SHP77 treated with DMSO at 0.1 percent for 48 hours (cell line): ENCODE measurements around the gene HOXD10.

Experiments
- DNase-seq: peaks from one replicate; lab custom pipeline; 2025; lab: John Stamatoyannopoulos, UW

HOXD10 gene

DNA sequence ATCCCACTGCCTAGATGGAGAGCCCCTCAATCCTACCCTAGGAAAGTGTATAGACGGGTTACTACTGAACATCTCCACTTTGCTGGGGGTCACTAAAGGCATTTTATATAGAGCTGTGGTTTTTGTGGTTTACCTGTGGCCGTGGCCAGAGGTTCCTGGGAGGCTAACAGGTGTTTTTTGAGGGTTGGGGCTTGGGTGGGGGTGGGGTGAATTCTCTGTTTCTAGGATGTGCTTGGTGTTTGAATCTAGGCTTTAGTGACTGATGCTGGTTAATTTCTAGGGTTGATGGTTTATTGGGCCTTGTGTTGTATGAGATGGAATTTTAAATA is 20.6 kb downstream of the HOXD10 start:
- DNase-seq, result no peak

GRCh38 chr2:176137906-176138305 is 21.3 kb downstream of the HOXD10 start:
- DNase-seq, result no peak

- DNase-seq, result no peak
Observed at GRCh38 chr2:176138526-176138922, 21.9 kb downstream of the HOXD10 start.

DNA sequence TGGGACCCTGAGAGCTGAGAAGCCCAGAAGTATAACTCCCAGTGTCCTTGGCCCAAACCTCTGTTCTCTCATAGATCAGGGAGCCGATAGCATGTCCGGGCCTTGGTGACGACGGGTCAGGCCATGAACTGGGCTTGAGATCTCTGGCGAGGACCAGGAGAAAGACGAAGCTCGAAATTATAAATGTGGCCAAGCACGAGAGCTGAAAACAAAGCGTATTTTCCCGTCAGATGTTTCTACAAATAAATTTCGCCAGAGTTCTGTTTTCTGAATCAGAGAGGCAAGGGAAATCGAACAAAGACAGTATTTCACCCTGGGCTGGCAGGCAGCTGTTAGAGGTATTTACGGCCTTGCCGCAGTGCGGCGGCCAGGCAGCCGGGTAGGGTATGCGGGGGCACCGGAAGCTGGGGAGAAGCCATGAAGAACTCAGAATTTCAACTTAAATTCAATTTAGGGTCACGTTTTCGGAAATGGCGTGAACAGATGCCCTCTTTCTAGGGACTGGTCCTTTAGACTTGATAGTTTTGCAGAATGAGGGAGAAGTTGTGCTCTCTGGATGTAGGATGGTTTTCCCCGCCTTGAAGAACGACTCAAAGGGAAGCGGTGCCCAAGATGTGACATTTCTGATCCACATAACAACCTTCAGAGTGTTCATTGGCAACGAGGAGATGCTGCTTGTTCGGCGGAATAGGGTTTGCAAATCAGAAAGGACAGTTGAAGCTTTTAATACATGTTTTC is 22.5 kb downstream of the HOXD10 start:
- DNase-seq, result no peak

GRCh38 chr2:176139661-176140512 is 23.3 kb downstream of the HOXD10 start:
- no peak for DNase-seq

DNA sequence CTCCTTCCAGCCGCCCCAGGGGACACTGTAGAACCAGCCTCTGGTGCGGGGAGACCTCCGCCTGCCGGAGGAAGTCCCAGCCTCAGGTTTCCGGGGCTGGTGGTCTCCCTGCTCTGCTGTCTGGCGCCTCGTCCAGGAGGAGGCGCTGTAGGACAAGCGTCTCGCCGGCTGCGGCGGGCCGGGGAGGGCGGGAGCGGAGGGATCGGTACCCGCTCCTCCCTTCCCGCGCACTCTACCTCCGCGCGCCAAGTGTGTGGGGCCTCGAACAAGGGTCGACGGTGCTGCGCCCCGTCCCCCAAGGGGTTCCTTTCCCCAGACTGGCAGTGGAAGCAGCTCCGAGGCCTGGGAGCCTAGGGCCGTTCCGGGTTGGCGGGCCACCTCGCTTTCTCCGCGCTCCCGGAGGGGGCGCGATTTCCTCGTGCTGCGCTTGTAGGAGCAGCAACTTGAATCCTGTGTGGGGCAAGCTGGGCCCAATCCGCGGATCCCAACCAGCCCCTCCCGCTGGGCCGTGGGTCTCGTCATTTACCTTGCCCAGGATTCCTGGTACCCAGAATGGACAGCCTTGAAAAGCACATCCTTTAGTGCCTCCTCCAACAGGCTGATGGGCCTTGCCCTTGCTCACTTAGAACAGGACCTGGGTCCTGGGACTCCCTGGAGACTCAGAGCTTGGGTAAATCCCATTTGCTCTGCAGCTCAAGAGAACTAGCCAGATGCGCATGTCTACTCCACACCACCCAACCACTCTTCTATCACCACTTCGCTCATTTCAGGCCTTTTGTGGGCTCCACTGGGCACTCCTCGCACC is 24.1 kb downstream of the HOXD10 start:
- DNase-seq, result no peak

DNA sequence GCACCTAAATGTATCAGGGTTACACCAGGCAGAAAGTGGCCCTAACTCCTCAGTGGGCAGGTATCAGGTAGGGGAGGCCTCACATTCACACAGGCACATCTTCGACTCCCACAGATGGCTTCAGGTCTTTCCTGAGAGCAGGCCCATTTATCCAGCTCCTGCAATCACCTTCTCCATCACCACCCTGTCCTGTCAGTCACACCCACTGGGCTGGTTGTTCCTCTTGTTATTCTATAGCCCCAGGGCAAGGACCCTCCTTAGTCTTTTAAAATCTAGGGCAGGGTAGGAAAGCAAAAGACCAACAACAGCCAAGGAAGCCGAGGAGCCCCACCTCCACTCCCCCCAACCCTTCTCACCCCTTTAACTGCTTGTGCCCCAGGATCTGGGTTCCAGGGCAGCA is 25.7 kb downstream of the HOXD10 start:
- DNase-seq, result no peak

- DNase-seq, result no peak
Observed at GRCh38 chr2:176145085-176145969, 28.7 kb downstream of the HOXD10 start.

DNA sequence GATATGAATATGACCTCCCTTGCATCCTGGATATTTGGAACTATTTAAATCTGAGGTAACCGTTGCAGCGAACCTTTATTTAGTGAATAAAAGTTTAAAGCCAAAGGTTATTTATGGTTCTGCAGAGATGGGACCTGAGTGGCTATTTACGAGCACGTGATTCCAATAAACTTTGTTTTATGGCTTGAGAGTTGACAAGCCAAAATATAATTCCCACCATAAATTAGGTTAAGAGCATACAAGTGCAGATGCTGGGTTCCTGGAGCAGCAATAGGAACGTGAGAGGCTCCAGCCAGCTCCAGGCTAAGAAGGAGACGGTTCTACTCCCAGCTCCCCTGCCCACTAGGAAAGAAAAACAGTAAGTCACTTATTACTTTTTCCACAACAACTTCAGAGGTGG is 29.5 kb downstream of the HOXD10 start:
- no peak for DNase-seq

DNA sequence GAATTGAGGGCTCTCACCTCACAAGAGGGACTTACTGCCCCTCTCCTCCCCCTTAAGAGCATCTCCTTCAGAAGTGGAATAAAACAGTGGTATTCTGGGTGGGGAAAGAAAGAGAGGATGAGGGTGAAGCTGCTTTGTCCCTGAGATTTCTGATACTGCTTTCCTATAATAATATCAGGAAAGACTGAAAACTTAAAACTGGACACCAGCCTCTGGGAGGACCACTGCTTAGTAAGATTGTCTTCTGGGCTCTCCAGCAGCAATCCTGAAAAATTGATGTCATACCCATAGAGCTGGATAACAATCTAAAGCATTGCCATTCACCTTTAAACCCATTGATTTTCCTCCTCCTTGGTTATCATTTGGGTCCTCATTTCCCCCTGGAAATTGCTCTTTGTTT is 30.1 kb downstream of the HOXD10 start:
- no peak for DNase-seq

DNA sequence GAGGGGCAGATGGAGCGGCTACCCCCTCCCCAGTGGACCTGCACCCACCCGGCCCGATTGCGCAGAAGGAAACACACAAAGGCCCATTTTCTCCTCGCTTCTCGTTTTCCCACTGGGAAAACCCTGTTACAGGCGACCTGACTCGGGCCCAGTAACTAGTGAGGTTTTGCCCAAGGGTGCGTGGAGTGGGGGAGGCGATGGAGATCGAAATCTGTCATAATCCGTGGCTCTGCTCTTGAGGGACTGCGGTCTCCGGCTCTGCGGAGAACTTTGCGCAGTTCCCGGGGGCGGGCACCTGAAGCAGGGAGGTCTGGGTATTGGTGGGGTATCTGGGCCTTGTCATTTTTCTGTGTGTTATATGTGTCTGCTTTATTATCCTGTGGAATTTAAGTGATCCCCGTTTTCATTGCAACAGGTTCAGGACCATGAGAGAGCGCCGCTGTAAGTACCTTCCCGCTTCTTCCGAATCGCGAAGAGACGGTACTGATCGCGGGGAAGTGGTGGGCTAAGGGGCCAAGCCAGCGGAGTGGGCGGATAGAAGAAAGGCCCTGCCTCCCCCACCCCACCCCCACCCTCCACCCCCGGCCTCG is 30.7 kb downstream of the HOXD10 start:
- no peak for DNase-seq

DNA sequence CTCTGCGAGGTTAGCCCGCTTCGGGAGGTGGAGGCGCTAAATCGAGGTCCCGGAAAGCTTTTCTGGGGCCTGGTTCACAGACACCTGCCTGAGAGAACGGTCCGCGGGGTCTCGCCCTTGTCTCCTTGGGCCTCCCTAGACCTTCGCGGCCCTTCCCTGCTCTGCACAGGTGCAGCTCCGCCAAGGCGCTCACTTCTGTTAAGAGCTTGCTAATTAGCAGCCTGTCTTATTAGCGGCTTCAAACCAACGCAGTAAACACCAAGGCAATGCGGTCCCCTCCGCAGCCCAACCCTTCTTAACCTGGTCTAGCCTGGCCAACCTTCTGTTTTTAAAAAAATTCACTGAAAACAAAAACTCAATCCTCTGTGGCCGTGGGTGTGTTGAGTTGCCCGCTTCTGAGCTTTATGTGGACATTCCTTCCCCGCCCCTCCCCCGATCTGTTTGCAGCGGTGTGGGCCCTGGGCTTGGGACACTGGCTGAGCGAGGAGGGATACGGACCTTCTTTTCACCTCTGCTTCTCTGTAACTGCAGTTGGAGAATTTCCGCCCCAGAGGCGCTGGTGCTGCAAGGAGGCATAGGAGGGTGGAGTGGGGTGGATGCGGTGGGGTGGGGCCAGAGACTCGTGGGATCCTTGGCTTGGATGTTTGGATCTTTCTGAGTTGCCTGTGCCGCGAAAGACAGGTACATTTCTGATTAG is 31.4 kb downstream of the HOXD10 start:
- DNase-seq, result no peak

DNA sequence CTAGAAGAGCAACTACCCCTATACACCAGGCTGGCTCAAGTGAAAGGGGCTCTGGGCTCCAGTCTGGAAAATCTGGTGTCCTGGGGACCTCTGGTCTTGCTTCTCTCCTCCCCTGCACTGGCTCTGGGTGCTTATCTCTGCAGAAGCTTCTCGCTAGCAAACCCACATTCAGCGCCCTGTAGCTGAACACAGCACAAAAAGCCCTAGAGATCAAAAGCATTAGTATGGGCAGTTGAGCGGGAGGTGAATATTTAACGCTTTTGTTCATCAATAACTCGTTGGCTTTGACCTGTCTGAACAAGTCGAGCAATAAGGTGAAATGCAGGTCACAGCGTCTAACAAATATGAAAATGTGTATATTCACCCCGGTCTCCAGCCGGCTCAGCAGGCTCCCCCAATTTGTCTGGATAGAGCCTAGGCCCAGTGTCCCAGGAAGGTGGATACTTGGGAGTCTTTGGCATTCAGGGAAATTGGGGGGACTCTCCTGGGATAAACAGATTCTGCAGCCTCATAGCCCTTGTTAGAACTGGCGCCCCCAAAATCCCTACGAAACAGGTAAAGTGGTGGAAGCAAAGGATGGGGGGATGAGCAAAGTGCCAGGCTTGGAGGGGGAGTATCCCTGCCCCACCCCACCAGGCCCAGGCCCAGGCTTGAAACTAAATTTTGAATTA is 32.3 kb downstream of the HOXD10 start:
- no peak for DNase-seq

GRCh38 chr2:176149481-176149938 is 32.9 kb downstream of the HOXD10 start:
- DNase-seq, result no peak

- DNase-seq, result no peak
Observed at GRCh38 chr2:176149939-176150583, 33.5 kb downstream of the HOXD10 start.

GRCh38 chr2:176150584-176151441 is 34.2 kb downstream of the HOXD10 start:
- no peak for DNase-seq

GRCh38 chr2:176151442-176152287 is 35.1 kb downstream of the HOXD10 start, which contains the start of gene HOXD4:
HOXD4 (plus strand) TSS chr2:176151550; CDS start chr2:176151634, 84 bp downstream.
- DNase-seq, result no peak
